Measurements from ENCODE around the gene MAP3K5. TPM values are rescaled to one million over a fixed set of nuclear protein-coding genes. Genes with fewer than 3 reads are reported as not detected.

MAP3K5 gene
- total and polyA plus RNA-seq, 2 of the 8 experiments (the other 6 are each of a cell fraction or from before 2014, with no cell fraction given) = 0.63 to 2.6 TPM

DNA sequence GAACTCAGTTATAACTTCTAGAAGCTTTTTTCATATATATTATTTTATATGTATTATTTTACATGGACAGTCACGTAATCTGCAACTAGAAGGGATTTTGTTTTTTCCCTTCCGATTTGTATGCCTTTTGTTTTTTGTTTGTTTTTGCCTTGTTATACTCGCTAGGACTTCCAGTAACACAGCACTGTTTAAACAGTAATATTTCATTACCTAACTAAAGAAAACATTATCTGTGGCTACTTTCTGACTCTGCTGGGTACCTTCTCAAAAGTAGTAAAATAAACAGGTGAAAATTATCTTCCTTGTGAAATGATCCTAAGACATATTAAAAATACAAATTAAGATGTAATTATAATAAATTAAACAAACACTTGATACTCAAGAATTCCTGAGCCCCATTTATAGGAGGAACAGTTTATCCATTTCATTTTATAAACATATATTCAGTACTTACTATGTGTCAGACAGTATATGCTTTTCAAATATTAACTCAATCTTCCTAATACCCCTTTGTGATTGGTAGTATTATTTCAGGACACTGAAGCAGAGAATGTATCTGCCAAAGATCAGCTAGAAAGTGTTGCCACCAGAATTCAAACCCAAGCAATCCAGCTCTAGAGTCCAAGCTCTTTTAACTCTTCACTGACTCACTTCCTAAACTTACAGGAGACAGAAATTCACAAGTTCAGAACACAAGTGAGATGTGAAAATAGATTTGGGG lies 65.3 kb downstream of the MAP3K5 start (continued):
- TF ChIP-seq, protein P1, sequence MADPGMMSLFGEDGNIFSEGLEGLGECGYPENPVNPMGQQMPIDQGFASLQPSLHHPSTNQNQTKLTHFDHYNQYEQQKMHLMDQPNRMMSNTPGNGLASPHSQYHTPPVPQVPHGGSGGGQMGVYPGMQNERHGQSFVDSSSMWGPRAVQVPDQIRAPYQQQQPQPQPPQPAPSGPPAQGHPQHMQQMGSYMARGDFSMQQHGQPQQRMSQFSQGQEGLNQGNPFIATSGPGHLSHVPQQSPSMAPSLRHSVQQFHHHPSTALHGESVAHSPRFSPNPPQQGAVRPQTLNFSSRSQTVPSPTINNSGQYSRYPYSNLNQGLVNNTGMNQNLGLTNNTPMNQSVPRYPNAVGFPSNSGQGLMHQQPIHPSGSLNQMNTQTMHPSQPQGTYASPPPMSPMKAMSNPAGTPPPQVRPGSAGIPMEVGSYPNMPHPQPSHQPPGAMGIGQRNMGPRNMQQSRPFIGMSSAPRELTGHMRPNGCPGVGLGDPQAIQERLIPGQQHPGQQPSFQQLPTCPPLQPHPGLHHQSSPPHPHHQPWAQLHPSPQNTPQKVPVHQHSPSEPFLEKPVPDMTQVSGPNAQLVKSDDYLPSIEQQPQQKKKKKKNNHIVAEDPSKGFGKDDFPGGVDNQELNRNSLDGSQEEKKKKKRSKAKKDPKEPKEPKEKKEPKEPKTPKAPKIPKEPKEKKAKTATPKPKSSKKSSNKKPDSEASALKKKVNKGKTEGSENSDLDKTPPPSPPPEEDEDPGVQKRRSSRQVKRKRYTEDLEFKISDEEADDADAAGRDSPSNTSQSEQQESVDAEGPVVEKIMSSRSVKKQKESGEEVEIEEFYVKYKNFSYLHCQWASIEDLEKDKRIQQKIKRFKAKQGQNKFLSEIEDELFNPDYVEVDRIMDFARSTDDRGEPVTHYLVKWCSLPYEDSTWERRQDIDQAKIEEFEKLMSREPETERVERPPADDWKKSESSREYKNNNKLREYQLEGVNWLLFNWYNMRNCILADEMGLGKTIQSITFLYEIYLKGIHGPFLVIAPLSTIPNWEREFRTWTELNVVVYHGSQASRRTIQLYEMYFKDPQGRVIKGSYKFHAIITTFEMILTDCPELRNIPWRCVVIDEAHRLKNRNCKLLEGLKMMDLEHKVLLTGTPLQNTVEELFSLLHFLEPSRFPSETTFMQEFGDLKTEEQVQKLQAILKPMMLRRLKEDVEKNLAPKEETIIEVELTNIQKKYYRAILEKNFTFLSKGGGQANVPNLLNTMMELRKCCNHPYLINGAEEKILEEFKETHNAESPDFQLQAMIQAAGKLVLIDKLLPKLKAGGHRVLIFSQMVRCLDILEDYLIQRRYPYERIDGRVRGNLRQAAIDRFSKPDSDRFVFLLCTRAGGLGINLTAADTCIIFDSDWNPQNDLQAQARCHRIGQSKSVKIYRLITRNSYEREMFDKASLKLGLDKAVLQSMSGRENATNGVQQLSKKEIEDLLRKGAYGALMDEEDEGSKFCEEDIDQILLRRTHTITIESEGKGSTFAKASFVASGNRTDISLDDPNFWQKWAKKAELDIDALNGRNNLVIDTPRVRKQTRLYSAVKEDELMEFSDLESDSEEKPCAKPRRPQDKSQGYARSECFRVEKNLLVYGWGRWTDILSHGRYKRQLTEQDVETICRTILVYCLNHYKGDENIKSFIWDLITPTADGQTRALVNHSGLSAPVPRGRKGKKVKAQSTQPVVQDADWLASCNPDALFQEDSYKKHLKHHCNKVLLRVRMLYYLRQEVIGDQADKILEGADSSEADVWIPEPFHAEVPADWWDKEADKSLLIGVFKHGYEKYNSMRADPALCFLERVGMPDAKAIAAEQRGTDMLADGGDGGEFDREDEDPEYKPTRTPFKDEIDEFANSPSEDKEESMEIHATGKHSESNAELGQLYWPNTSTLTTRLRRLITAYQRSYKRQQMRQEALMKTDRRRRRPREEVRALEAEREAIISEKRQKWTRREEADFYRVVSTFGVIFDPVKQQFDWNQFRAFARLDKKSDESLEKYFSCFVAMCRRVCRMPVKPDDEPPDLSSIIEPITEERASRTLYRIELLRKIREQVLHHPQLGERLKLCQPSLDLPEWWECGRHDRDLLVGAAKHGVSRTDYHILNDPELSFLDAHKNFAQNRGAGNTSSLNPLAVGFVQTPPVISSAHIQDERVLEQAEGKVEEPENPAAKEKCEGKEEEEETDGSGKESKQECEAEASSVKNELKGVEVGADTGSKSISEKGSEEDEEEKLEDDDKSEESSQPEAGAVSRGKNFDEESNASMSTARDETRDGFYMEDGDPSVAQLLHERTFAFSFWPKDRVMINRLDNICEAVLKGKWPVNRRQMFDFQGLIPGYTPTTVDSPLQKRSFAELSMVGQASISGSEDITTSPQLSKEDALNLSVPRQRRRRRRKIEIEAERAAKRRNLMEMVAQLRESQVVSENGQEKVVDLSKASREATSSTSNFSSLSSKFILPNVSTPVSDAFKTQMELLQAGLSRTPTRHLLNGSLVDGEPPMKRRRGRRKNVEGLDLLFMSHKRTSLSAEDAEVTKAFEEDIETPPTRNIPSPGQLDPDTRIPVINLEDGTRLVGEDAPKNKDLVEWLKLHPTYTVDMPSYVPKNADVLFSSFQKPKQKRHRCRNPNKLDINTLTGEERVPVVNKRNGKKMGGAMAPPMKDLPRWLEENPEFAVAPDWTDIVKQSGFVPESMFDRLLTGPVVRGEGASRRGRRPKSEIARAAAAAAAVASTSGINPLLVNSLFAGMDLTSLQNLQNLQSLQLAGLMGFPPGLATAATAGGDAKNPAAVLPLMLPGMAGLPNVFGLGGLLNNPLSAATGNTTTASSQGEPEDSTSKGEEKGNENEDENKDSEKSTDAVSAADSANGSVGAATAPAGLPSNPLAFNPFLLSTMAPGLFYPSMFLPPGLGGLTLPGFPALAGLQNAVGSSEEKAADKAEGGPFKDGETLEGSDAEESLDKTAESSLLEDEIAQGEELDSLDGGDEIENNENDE (IDR thresholded peaks at IDR 0.05; ENCODE audit: insufficient replicate concordance, low read length) = no peak
- TF ChIP-seq TAF7 (optimal IDR thresholded peaks at IDR 0.05; ENCODE audit: borderline replicate concordance, low read depth, low read length) = no peak
- no peak for TF ChIP-seq FOSL1 (IDR thresholded peaks at IDR 0.05; ENCODE audit: insufficient read depth, low read depth, low read length)
- TF ChIP-seq RBBP5 (IDR thresholded peaks at IDR 0.05; ENCODE audit: borderline replicate concordance, low read depth, low read length) = no peak
- TF ChIP-seq SRF (IDR thresholded peaks at IDR 0.05; ENCODE audit: low read depth, low read length) = no peak
- TF ChIP-seq RFX5 (IDR thresholded peaks at IDR 0.05; ENCODE audit: borderline replicate concordance, low read depth, low read length) = no peak
- TF ChIP-seq SUZ12 (IDR thresholded peaks at IDR 0.05; ENCODE audit: low read length) = no peak
- TF ChIP-seq EGR1 (IDR thresholded peaks at IDR 0.05; ENCODE audit: borderline replicate concordance, low read depth, low read length) = no peak
- no peak for TF ChIP-seq ASH2L (IDR thresholded peaks at IDR 0.05; ENCODE audit: low read length)
- no peak for TF ChIP-seq RNF2 (IDR thresholded peaks at IDR 0.05; ENCODE audit: borderline replicate concordance, low read depth, low read length, missing control alignments, poor library complexity, severe bottlenecking)

Data from H1 (cell line).